ENCODE results near the gene COL11A1. TPM values are rescaled to one million over a fixed set of nuclear protein-coding genes. Genes with fewer than 3 reads are reported as not detected.
"Not testable (repeated sequence)": the region's sequence is repeated elsewhere in the genome, so short reads cannot be mapped to it uniquely, and the experiment has no call there.

Gene COL11A1
- total and polyA plus RNA-seq, 12 donors = 0.27 to 61.9 (median 2.5) TPM

- intact Hi-C loops (cut with DNase I) = no loop called here
- no peak overlapping the region for H3K4me3 ChIP-seq
- WGBS, 4 donors = 61 to 77% (median 68%) methylated on average over 2 of the region's 2 CpGs
- H3K4me1 ChIP-seq (replicated peaks in 1 of 2) = no peaks in the 10 kb centered on the region
- H3K36me3 ChIP-seq (replicated peaks in 1 of 2) = no peaks in the 10 kb centered on the region
- no peak for DNase-seq
- no peak for TF ChIP-seq POLR2A (IDR thresholded peaks at IDR 0.05)
- no peak for TF ChIP-seq CTCF (IDR thresholded peaks at IDR 0.05)
- H3K9me3 ChIP-seq (replicated peaks in 1 of 3) = no peaks in the 10 kb centered on the region
- H3K27me3 ChIP-seq = no peaks in the 10 kb centered on the region
- H3K27ac ChIP-seq = no peak overlapping the region
Measured at GRCh38 chr1:103144681-103145080, 36.4 kb upstream of the COL11A1 start.

DNA sequence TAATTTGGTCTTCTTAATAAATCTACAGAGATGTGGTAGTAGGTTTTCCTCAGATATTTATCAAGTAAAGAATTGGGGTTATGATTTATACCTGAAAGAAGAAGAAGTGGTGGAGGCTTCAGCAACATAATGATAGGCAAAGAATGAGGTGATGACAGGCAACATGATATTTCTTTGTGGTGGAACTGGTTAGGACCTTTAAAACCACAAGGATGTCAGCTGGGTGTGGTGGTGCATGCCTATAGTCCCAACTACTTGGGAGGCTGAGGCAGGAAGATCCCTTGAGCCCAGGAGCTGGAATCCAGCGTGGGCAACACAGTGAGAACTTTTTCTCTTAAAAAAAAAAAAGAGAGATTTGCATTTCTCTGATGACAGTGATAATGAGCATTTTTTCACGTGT is 34.1 kb upstream of the COL11A1 start:
- DNase-seq = no peak
- Histone ChIP-seq H3K27me3 (no peaks in the 10 kb centered on the region), H3K9me3 (replicated peaks in 1 of 3) (no peaks in the 10 kb centered on the region), H3K36me3 (replicated peaks in 1 of 2) (no peaks in the 10 kb centered on the region), H3K4me3 (no peak overlapping the region), H3K27ac (no peak overlapping the region), H3K4me1 (replicated peaks in 1 of 2) (no peaks in the 10 kb centered on the region)
- 50 to 68% (median 53%) methylated on average over 2 of the region's 2 CpGs for WGBS, 4 donors
- intact Hi-C loops (cut with DNase I) = no loop called here
- TF ChIP-seq CTCF (IDR thresholded peaks at IDR 0.05) = no peak
- TF ChIP-seq POLR2A (IDR thresholded peaks at IDR 0.05) = no peak

GRCh38 chr1:103129796-103130195 is 21.5 kb upstream of the COL11A1 start:
- no peaks in the 10 kb centered on the region for H3K36me3 ChIP-seq (replicated peaks in 1 of 2)
- no peaks in the 10 kb centered on the region for H3K4me1 ChIP-seq (replicated peaks in 1 of 2)
- 79 to 89% (median 80%) methylated on average over 1 of the region's 1 CpG for WGBS, 4 donors
- TF ChIP-seq POLR2A (IDR thresholded peaks at IDR 0.05) (no peak), CTCF (IDR thresholded peaks at IDR 0.05) (no peak)
- H3K4me3 ChIP-seq = no peak overlapping the region
- intact Hi-C loops (cut with DNase I) = no loop called here
- no peak for DNase-seq
- H3K27ac ChIP-seq = no peak overlapping the region
- no peaks in the 10 kb centered on the region for H3K9me3 ChIP-seq (replicated peaks in 1 of 3)
- H3K27me3 ChIP-seq = no peaks in the 10 kb centered on the region

DNA sequence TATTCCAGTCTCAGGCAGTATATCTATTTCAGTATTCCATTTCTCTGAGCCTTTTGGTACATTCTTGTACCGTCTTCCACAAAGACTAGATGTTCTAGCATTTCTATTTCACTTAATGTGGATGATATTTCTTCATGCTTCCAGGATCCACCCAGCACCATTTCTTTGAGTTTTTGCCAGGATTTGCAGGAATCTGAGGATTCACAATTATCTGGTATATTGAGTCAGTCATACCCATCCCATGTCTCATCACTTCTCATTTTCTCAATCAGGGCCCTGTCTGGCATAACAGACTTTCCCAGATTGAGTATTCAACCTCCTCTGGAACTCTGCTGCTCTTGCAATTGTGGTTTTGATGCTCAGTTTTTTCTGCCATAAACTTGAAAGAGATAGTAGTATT is 20.9 kb upstream of the COL11A1 start:
- H3K36me3 ChIP-seq (replicated peaks in 1 of 2) = no peaks in the 10 kb centered on the region
- H3K27me3 ChIP-seq = no peaks in the 10 kb centered on the region
- WGBS, 4 donors = 0 to 64% (median 41%) methylated on average over 1 of the region's 1 CpG
- H3K4me3 ChIP-seq = no peak overlapping the region
- no peak for DNase-seq
- no peak overlapping the region for H3K27ac ChIP-seq
- no peaks in the 10 kb centered on the region for H3K4me1 ChIP-seq (replicated peaks in 1 of 2)
- intact Hi-C loops (cut with DNase I) = no loop called here
- H3K9me3 ChIP-seq (replicated peaks in 1 of 3) = no peaks in the 10 kb centered on the region
- TF ChIP-seq CTCF (IDR thresholded peaks at IDR 0.05) (no peak), POLR2A (IDR thresholded peaks at IDR 0.05) (no peak)

- H3K36me3 ChIP-seq (replicated peaks in 1 of 2); DNase-seq; H3K9me3 ChIP-seq (replicated peaks in 1 of 3); H3K4me1 ChIP-seq (replicated peaks in 1 of 2); H3K27me3 ChIP-seq; H3K27ac ChIP-seq; intact Hi-C loops (cut with DNase I); H3K4me3 ChIP-seq: not testable (repeated sequence)
- 62 to 85% (median 74%) methylated on average over 2 of the region's 2 CpGs for WGBS, 4 donors
Measured at GRCh38 chr1:103128256-103128655, 19.9 kb upstream of the COL11A1 start.

Data from adrenal gland (tissue), 12 donors.